ENCODE results near the gene PUM1. TPM values are rescaled to one million over a fixed set of nuclear protein-coding genes. Genes with fewer than 3 reads are reported as not detected.

The PUM1 gene
- total RNA-seq, 1 donor from 2014 or later = 121 TPM

DNA sequence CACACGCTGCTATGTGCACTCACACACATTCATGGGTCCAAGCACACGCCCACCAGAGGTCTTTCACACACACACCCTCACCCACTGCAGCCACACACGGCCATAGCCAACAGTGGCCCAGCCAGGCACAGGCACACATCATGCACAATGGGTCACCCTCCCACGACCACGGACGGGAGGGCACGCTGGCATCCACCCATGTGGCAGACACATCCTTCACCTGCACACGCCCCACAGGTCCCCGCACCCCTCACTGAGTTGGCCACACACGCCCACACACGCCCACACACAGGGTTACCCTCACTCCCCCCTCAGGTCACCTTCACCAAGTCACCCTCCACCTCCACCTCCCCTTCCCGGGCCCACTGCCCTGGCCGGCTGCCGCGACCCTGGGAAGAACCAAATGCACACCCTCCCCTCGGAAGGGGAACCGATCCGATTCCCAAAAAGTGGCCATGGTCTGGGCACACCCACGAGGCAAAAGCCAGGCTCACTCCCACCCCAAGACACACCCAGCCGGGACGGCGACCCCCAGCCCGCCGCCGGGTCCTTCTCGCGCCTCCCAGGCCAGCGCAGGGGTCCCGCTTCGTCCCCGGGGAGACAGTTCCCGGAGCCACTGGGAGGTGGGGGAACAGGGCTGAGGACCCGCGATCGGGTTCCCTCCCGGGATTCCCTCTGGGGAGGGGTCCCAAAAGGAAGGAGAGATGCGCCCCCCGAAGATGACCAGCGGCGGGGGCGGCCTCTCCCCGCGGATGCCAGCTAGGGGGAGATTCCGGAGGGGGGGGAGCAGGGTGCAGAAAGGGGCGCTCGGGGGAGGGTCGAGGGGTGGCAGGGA is 157.8 kb downstream of the PUM1 start:
- intact Hi-C loops (cut with DNase I) = no loop called here
- ATAC-seq (no peak), DNase-seq (no peak)
- Histone ChIP-seq H3K4me3 (peak overlapping the region; percentile 63), H3K36me3 (no peaks in the 10 kb centered on the region), H3K9me3 (no peaks in the 10 kb centered on the region), H3K27ac (peak overlapping the region; percentile 53), H3K27me3 (ENCODE audit: low read depth) (no peaks in the 10 kb centered on the region), H3K4me1 (peaks cover 61% of the 10 kb centered on the region)
- TF ChIP-seq, protein P1, sequence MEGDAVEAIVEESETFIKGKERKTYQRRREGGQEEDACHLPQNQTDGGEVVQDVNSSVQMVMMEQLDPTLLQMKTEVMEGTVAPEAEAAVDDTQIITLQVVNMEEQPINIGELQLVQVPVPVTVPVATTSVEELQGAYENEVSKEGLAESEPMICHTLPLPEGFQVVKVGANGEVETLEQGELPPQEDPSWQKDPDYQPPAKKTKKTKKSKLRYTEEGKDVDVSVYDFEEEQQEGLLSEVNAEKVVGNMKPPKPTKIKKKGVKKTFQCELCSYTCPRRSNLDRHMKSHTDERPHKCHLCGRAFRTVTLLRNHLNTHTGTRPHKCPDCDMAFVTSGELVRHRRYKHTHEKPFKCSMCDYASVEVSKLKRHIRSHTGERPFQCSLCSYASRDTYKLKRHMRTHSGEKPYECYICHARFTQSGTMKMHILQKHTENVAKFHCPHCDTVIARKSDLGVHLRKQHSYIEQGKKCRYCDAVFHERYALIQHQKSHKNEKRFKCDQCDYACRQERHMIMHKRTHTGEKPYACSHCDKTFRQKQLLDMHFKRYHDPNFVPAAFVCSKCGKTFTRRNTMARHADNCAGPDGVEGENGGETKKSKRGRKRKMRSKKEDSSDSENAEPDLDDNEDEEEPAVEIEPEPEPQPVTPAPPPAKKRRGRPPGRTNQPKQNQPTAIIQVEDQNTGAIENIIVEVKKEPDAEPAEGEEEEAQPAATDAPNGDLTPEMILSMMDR (IDR thresholded peaks at IDR 0.05) = no peak

DNA sequence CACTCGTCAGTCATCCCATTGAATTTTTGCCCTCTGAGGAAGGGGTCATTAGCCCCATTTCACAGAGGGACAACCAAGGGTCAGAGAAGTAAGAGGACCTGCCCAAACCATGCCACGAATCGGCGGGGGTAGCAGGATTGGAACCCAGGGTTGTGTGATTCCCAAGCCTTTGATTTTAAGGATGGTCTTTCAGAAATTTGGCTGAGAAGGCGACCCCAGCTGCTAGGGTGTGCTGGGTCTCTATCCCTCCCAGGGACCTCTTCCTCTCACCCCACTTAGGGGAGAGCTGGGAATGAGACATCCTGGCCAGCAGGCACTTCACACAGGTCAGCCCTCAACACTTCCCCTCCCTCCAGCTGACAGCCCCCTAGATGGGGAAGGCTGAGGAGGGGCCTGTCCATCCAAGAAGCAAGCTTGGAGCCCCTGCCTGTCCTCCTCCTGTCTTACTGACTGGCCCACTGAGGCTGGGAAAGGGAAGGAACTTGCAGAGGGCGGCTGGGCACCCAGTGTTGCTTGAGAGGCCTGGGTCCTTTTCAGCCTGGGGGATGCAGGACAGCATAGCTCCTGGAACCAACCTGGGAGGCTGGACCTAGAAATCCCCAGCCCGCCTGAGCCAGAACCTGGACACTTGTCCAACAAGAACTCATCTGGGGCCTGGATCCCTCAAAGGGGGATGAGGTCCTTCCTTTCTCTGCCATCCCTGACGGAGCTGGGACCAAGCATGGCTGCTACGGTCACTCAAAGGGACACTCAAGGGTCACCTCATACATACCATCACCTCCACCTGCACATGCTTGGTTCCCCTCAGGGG is 158.7 kb downstream of the PUM1 start:
- Histone ChIP-seq H3K4me1 (peaks cover 63% of the 10 kb centered on the region), H3K36me3 (no peaks in the 10 kb centered on the region), H3K9me3 (no peaks in the 10 kb centered on the region), H3K27ac (no peak overlapping the region), H3K27me3 (ENCODE audit: low read depth) (no peaks in the 10 kb centered on the region), H3K4me3 (peak overlapping the region; percentile 63)
- TF ChIP-seq, protein P1 (IDR thresholded peaks at IDR 0.05) = no peak
- DNase-seq = no peak
- no peak for ATAC-seq
- intact Hi-C loops (cut with DNase I) = no loop called here

GRCh38 chr1:30905916-30906620 is 159.4 kb downstream of the PUM1 start:
- no peak for ATAC-seq
- H3K4me1 ChIP-seq = peaks cover 66% of the 10 kb centered on the region
- DNase-seq = peak; percentile 38
- no peaks in the 10 kb centered on the region for H3K36me3 ChIP-seq
- H3K27me3 ChIP-seq (ENCODE audit: low read depth) = no peaks in the 10 kb centered on the region
- no peak overlapping the region for H3K27ac ChIP-seq
- no peaks in the 10 kb centered on the region for H3K9me3 ChIP-seq
- TF ChIP-seq, protein P1 (IDR thresholded peaks at IDR 0.05) = no peak
- H3K4me3 ChIP-seq = no peak overlapping the region
- intact Hi-C loops (cut with DNase I) = no loop called here

GRCh38 chr1:30905403-30905802 is 160.1 kb downstream of the PUM1 start:
- Histone ChIP-seq H3K27me3 (ENCODE audit: low read depth) (no peaks in the 10 kb centered on the region), H3K36me3 (no peaks in the 10 kb centered on the region), H3K4me1 (peaks cover 61% of the 10 kb centered on the region), H3K27ac (no peak overlapping the region), H3K4me3 (no peak overlapping the region), H3K9me3 (no peaks in the 10 kb centered on the region)
- ATAC-seq (no peak), DNase-seq (no peak)
- TF ChIP-seq, protein P1 (IDR thresholded peaks at IDR 0.05) = no peak
- intact Hi-C loops (cut with DNase I) = no loop called here

GRCh38 chr1:30904962-30905335 is 160.6 kb downstream of the PUM1 start:
- Histone ChIP-seq H3K4me3 (no peak overlapping the region), H3K27ac (no peak overlapping the region), H3K36me3 (no peaks in the 10 kb centered on the region), H3K9me3 (no peaks in the 10 kb centered on the region), H3K4me1 (peaks cover 59% of the 10 kb centered on the region), H3K27me3 (ENCODE audit: low read depth) (no peaks in the 10 kb centered on the region)
- TF ChIP-seq, protein P1 (IDR thresholded peaks at IDR 0.05) = no peak
- DNase-seq = peak; percentile 4
- intact Hi-C loops (cut with DNase I) = no loop called here
- no peak for ATAC-seq
